SIG-M5 treated with dmso at 0.1 percent for 504 hours (cell line): ENCODE measurements around the gene REEP5.
"Not testable (repeated sequence)": the region's sequence is repeated elsewhere in the genome, so short reads cannot be mapped to it uniquely, and the experiment has no call there.

Source experiments
- DNase-seq: peaks from one replicate; lab custom pipeline; 2025; ENCODE audit not compliant: unreplicated experiment; lab: John Stamatoyannopoulos, UW

Gene REEP5

GRCh38 chr5:112892776-112893175, 29.3 kb downstream of the REEP5 start:
- no peak for DNase-seq

- not testable (repeated sequence) for DNase-seq
Observed at GRCh38 chr5:112892066-112892465, 30.0 kb downstream of the REEP5 start.

- DNase-seq: no peak
Observed at GRCh38 chr5:112886975-112887374, 35.1 kb downstream of the REEP5 start.

GRCh38 chr5:112885001-112885400, 37.0 kb downstream of the REEP5 start:
- DNase-seq: no peak

GRCh38 chr5:112883192-112883591, 38.8 kb downstream of the REEP5 start:
- DNase-seq: no peak

GRCh38 chr5:112880219-112880964, 41.6 kb downstream of the REEP5 start:
- DNase-seq: no peak

GRCh38 chr5:112878760-112879159, 43.3 kb downstream of the REEP5 start:
- no peak for DNase-seq

- DNase-seq: no peak
Observed at GRCh38 chr5:112878101-112878500, 43.9 kb downstream of the REEP5 start.

GRCh38 chr5:112876362-112876761, 45.7 kb downstream of the REEP5 start:
- no peak for DNase-seq

GRCh38 chr5:112870966-112871365, 51.1 kb downstream of the REEP5 start:
- peak; percentile 49 for DNase-seq

- no peak for DNase-seq
Observed at GRCh38 chr5:112869948-112870347, 52.1 kb downstream of the REEP5 start.

- no peak for DNase-seq
Observed at GRCh38 chr5:112867411-112867810, 54.6 kb downstream of the REEP5 start.

GRCh38 chr5:112866739-112867138, 55.3 kb downstream of the REEP5 start:
- no peak for DNase-seq

- no peak for DNase-seq
Observed at GRCh38 chr5:112865128-112865527, 56.9 kb downstream of the REEP5 start.

GRCh38 chr5:112863549-112863948, 58.5 kb downstream of the REEP5 start:
- DNase-seq: no peak

- no peak for DNase-seq
Observed at GRCh38 chr5:112862085-112862484, 59.9 kb downstream of the REEP5 start.

GRCh38 chr5:112861638-112861985, 60.4 kb downstream of the REEP5 start:
- DNase-seq: no peak

- peak; percentile 97 for DNase-seq
Observed at GRCh38 chr5:112860929-112861637, 60.9 kb downstream of the REEP5 start, which contains the start of gene SRP19. Gene SRP19, plus strand, starts transcription at chr5:112861287. Its CDS starts 90 bp downstream, at chr5:112861377.

- DNase-seq: not testable (repeated sequence)
Observed at GRCh38 chr5:112860571-112860928, 61.5 kb downstream of the REEP5 start.

- DNase-seq: no peak
Observed at GRCh38 chr5:112857866-112858265, 64.2 kb downstream of the REEP5 start.

- no peak for DNase-seq
Observed at GRCh38 chr5:112854651-112855050, 67.4 kb downstream of the REEP5 start.

GRCh38 chr5:112849912-112850311, 72.1 kb downstream of the REEP5 start:
- DNase-seq: no peak
